GM23338 (cell line): Measurements from ENCODE around the gene GAREM1.

Experiments
- EZH2 ChIP-seq: fragments of 200-600 bp; sonication (generic); IDR thresholded peaks from one replicate; pipeline ENCODE4 v1.8.0; 2017; ENCODE audit warnings: antibody characterized with exemption, mild to moderate bottlenecking, low read depth; ENCODE audit not compliant: unreplicated experiment
- TF ChIP-seq, protein P1 (sequence below), 2 experiments: fragments of 200-600 bp in 1 of 2; sonication (generic) in 1 of 2; conservative IDR thresholded peaks; 2 replicates each; pipeline versions ENCODE4 v1.5.1 to v1.6.1; 2016 to 2017; ENCODE audit warnings: antibody characterized with exemption in 2 of 2, low read depth in 2 of 2, mild to moderate bottlenecking in 2 of 2, moderate library complexity in 1 of 2

- TF ChIP-seq, protein P1, sequence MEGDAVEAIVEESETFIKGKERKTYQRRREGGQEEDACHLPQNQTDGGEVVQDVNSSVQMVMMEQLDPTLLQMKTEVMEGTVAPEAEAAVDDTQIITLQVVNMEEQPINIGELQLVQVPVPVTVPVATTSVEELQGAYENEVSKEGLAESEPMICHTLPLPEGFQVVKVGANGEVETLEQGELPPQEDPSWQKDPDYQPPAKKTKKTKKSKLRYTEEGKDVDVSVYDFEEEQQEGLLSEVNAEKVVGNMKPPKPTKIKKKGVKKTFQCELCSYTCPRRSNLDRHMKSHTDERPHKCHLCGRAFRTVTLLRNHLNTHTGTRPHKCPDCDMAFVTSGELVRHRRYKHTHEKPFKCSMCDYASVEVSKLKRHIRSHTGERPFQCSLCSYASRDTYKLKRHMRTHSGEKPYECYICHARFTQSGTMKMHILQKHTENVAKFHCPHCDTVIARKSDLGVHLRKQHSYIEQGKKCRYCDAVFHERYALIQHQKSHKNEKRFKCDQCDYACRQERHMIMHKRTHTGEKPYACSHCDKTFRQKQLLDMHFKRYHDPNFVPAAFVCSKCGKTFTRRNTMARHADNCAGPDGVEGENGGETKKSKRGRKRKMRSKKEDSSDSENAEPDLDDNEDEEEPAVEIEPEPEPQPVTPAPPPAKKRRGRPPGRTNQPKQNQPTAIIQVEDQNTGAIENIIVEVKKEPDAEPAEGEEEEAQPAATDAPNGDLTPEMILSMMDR (conservative IDR thresholded peaks at IDR 0.05; ENCODE audit: low read depth in 2 of 2), result no peak
- no peak for TF ChIP-seq EZH2
Measured at GRCh38 chr18:32252141-32252860, 218.4 kb downstream of the GAREM1 start.
